Gastrocnemius medialis (tissue), 4 donors: Measurements from ENCODE around the gene CCDC38.

Experiments used
- POLR2A ChIP-seq, 2 donors: fragments of 450-650 bp; IDR thresholded peaks; one replicate each; pipeline ENCODE4 v1.6.1; 2017; ENCODE audit warnings: antibody characterized with exemption in 2 of 2, mild to moderate bottlenecking in 2 of 2, moderate library complexity in 2 of 2
- TF ChIP-seq, protein P1 (sequence below), 5 experiments: fragments of 450-650 bp in 3 of 5; fragments of 200-600 bp in 2 of 5; sonication (generic) in 2 of 5; IDR thresholded peaks in 4 of 5; conservative IDR thresholded peaks in 1 of 5; 1 replicate in 4 of 5; 2 replicates in 1 of 5; pipeline ENCODE4 v1.5.1; 2016 to 2019; ENCODE audit warnings: antibody characterized with exemption in 5 of 5, mild to moderate bottlenecking in 3 of 5, moderate library complexity in 3 of 5

DNA sequence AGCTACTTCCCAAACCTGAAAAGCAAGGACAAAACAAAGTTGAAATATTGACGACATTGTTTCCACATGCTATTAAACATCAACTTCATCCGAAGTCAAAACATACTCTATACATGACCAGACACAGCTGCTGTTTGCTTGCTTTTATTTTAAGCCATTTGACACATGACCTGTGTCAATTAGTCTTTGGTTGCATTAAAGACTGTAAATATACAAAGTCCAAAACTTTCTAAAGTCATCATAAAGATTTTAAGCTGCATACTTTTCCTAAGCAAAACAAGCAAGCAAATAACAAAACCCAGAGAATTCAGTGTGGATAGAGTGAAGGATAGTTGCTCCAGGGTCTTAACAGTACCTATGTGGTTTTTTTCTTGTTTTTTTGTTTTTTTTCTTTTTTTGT is 31.9 kb upstream of the CCDC38 start:
- TF ChIP-seq, protein P1, sequence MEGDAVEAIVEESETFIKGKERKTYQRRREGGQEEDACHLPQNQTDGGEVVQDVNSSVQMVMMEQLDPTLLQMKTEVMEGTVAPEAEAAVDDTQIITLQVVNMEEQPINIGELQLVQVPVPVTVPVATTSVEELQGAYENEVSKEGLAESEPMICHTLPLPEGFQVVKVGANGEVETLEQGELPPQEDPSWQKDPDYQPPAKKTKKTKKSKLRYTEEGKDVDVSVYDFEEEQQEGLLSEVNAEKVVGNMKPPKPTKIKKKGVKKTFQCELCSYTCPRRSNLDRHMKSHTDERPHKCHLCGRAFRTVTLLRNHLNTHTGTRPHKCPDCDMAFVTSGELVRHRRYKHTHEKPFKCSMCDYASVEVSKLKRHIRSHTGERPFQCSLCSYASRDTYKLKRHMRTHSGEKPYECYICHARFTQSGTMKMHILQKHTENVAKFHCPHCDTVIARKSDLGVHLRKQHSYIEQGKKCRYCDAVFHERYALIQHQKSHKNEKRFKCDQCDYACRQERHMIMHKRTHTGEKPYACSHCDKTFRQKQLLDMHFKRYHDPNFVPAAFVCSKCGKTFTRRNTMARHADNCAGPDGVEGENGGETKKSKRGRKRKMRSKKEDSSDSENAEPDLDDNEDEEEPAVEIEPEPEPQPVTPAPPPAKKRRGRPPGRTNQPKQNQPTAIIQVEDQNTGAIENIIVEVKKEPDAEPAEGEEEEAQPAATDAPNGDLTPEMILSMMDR (IDR thresholded peaks at IDR 0.05 in 4 of 5, conservative IDR thresholded peaks at IDR 0.05 in 1 of 5): no peak
- no peak for TF ChIP-seq POLR2A (IDR thresholded peaks at IDR 0.05)
